Neural crest cell (in vitro differentiated cells): Measurements from ENCODE around the gene FBXL7. TPM values are rescaled to one million over a fixed set of nuclear protein-coding genes. Genes with fewer than 3 reads are reported as not detected.

Source experiments
- DNase-seq: peaks from one replicate; pipeline ENCODE4 v3.0.0; 2021; ENCODE audit warnings: low read depth, mixed read lengths, low spot score
- H3K27ac Mint-ChIP-seq: one replicate; pipeline ENCODE4 v1.8.0; 2021; ENCODE audit warnings: mild to moderate bottlenecking, mixed read lengths; ENCODE audit not compliant: unreplicated experiment
- H3K27me3 Mint-ChIP-seq: 2 replicates; pipeline ENCODE4 v1.8.0; 2021; ENCODE audit warnings: low read depth, mild to moderate bottlenecking, mixed read lengths
- H3K36me3 Mint-ChIP-seq: 2 replicates; pipeline ENCODE4 v1.8.0; 2021; ENCODE audit warnings: low read depth, mild to moderate bottlenecking, mixed read lengths
- H3K4me1 Mint-ChIP-seq: 2 replicates; pipeline ENCODE4 v1.8.0; 2021; ENCODE audit warnings: mixed read lengths
- H3K4me3 Mint-ChIP-seq: one replicate; pipeline ENCODE4 v1.8.0; 2021; ENCODE audit warnings: mild to moderate bottlenecking, mixed read lengths
- H3K9me3 Mint-ChIP-seq: 2 replicates; pipeline ENCODE4 v1.8.0; 2021; ENCODE audit warnings: mixed read lengths
- total RNA-seq: library from RNA; stranded (reverse); gene quantifications from 2 replicates; pipeline ENCODE4 v1.2.1, GENCODE V29; 2021
- TF ChIP-seq, protein P1 (sequence below): fragments of 200-600 bp; sonication (generic); conservative IDR thresholded peaks from 2 replicates; pipeline ENCODE4 v1.5.0; 2021; ENCODE audit warnings: antibody characterized with exemption, mild to moderate bottlenecking

FBXL7 gene
- total RNA-seq, 1 donor from 2014 or later = 20.8 TPM

DNA sequence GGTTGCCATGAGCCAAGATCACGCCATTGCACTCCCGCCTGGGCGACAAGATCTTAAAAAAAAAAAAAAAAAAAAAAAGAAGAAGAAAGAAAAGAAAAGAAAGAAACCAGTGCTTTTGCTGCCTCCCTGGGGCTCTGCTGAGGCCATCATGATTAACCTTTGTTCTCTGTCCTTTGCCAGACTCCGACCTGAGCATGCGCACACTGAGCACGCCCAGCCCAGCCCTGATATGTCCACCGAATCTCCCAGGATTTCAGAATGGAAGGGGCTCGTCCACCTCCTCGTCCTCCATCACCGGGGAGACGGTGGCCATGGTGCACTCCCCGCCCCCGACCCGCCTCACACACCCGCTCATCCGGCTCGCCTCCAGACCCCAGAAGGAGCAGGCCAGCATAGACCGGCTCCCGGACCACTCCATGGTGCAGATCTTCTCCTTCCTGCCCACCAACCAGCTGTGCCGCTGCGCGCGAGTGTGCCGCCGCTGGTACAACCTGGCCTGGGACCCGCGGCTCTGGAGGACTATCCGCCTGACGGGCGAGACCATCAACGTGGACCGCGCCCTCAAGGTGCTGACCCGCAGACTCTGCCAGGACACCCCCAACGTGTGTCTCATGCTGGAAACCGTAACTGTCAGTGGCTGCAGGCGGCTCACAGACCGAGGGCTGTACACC is 427.9 kb downstream of the FBXL7 start:
- Mint-ChIP-seq H3K9me3 (no peaks in the 10 kb centered on the region), H3K4me3 (no peak overlapping the region), H3K4me1 (no peaks in the 10 kb centered on the region), H3K27me3 (no peaks in the 10 kb centered on the region), H3K27ac (no peak overlapping the region), H3K36me3 (peaks cover 7% of the 10 kb centered on the region)
- DNase-seq = no peak
- TF ChIP-seq, protein P1, sequence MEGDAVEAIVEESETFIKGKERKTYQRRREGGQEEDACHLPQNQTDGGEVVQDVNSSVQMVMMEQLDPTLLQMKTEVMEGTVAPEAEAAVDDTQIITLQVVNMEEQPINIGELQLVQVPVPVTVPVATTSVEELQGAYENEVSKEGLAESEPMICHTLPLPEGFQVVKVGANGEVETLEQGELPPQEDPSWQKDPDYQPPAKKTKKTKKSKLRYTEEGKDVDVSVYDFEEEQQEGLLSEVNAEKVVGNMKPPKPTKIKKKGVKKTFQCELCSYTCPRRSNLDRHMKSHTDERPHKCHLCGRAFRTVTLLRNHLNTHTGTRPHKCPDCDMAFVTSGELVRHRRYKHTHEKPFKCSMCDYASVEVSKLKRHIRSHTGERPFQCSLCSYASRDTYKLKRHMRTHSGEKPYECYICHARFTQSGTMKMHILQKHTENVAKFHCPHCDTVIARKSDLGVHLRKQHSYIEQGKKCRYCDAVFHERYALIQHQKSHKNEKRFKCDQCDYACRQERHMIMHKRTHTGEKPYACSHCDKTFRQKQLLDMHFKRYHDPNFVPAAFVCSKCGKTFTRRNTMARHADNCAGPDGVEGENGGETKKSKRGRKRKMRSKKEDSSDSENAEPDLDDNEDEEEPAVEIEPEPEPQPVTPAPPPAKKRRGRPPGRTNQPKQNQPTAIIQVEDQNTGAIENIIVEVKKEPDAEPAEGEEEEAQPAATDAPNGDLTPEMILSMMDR = no peak

DNA sequence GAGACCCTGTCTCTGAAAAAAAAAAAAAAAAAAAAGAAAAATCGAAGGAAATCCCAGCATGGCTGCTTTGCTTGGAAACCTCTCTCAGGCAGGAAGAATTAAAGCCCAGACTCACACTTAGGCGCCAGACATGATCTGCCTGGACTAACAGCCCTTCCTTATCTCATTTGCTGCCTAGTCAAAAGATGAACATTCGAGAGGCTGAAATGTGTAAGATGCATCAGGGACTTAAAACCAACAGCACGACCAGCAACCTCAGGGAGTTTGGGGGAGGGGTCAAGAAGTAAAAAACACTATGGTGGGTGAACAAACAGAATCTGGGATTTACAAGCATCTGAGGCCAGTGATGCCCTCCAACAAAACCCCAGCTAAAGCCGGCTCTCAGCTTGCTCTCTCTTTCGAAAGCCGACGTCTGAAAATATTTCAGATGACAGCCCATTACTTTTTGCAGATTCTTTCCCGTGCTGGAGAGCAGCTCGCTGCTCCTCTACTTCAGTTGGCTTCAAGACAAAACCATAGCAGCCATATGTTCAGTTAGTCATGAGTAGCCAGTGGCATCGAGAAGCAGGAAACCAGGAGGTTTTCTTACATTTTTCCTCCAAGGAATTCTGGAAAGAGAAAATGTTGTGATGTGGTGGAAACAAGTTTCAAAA is 429.8 kb downstream of the FBXL7 start:
- Mint-ChIP-seq H3K36me3 (peaks cover 7% of the 10 kb centered on the region), H3K27ac (no peak overlapping the region), H3K4me1 (peaks cover 8% of the 10 kb centered on the region), H3K4me3 (no peak overlapping the region), H3K27me3 (no peaks in the 10 kb centered on the region), H3K9me3 (no peaks in the 10 kb centered on the region)
- DNase-seq = no peak
- TF ChIP-seq, protein P1 = no peak

DNA sequence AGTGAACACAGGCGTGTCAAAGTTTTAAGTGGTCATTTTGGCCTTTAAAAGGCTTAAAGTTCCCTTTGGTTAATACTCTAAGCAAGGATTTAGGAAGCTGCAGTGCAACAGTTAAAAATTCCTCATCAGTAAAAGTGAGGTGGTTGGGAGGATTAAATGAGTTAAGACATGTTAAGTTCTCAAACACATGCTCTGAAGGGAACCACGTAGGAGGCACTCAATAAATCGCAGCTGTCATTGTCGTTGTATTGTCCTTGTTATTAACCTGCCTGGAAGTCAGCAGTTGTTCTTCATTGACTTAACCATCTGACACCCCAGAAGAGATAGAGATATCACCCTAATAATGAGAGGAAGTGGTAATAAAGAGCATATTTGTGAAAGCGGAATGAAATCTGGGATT is 432.1 kb downstream of the FBXL7 start:
- Mint-ChIP-seq H3K4me1 (peaks cover 8% of the 10 kb centered on the region), H3K4me3 (no peak overlapping the region), H3K27ac (no peak overlapping the region), H3K27me3 (no peaks in the 10 kb centered on the region), H3K36me3 (peaks cover 16% of the 10 kb centered on the region), H3K9me3 (no peaks in the 10 kb centered on the region)
- TF ChIP-seq, protein P1 = no peak
- no peak for DNase-seq

DNA sequence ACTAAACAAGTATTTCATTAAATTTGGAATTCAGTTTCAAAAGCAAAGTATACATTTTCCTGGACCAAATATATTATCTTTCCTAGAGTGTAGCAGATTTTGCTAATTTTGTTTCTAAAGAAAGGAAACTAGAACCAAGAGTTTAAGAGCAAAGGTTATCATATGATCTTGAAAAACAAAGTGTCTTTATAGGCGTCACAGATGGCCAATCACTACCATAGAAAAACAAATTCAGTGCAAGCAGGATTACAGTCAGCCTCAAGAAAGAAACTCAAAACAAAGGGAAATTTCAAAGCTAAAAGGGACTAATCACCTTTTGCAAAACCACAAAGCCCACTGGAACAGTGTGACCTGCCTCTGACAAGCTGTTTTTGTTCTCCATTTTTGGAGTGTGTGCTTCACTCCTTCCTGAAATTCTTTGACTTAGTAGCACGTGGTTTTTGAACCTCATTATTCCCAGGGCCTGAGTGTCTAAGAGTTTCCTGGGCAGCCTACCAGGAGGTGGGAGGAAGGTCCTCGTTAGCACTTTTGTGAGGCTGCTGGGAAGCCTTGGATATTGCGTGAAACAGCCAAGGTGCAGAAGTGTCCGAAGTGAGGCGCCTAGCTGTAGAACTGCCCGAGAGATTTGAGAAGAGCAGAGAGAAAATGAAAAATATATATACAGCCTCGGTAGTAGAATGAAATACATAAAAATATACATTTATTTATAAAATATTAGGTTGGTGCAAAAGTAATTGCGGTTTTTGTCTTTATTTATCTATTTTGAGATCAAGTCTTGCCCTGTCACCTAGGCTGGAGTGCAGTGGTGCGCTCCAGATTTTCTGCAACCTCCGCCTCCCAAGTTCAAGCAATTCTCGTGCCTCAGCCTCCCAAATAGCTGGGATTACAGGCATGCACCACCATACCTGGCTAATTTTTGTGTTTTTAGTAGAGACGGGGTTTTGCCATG is 433.6 kb downstream of the FBXL7 start:
- Mint-ChIP-seq H3K36me3 (peaks cover 25% of the 10 kb centered on the region), H3K27ac (no peak overlapping the region), H3K27me3 (no peaks in the 10 kb centered on the region), H3K4me3 (no peak overlapping the region), H3K9me3 (no peaks in the 10 kb centered on the region), H3K4me1 (peaks cover 8% of the 10 kb centered on the region)
- no peak for DNase-seq
- TF ChIP-seq, protein P1 = no peak

DNA sequence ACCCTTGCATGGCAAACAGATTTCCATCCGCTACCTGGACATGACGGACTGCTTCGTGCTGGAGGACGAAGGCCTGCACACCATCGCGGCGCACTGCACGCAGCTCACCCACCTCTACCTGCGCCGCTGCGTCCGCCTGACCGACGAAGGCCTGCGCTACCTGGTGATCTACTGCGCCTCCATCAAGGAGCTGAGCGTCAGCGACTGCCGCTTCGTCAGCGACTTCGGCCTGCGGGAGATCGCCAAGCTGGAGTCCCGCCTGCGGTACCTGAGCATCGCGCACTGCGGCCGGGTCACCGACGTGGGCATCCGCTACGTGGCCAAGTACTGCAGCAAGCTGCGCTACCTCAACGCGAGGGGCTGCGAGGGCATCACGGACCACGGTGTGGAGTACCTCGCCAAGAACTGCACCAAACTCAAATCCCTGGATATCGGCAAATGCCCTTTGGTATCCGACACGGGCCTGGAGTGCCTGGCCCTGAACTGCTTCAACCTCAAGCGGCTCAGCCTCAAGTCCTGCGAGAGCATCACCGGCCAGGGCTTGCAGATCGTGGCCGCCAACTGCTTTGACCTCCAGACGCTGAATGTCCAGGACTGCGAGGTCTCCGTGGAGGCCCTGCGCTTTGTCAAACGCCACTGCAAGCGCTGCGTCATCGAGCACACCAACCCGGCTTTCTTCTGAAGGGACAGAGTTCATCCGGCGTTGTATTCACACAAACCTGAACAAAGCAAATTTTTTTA is 436.7 kb downstream of the FBXL7 start:
- H3K27ac Mint-ChIP-seq = no peak overlapping the region
- H3K4me1 Mint-ChIP-seq = peaks cover 8% of the 10 kb centered on the region
- DNase-seq = no peak
- no peaks in the 10 kb centered on the region for H3K27me3 Mint-ChIP-seq
- H3K9me3 Mint-ChIP-seq = no peaks in the 10 kb centered on the region
- TF ChIP-seq, protein P1 = no peak
- H3K36me3 Mint-ChIP-seq = peaks cover 39% of the 10 kb centered on the region
- H3K4me3 Mint-ChIP-seq = no peak overlapping the region
